GM12873 (cell line): ENCODE results near the gene PASD1.

Experiments
- TF ChIP-seq, protein P1 (sequence below): IDR thresholded peaks from 2 replicates; pipeline ENCODE4 v1.5.1; 2012; ENCODE audit warnings: low read depth, mild to moderate bottlenecking, moderate library complexity, low read length, control low read depth; ENCODE audit not compliant: insufficient read depth; ENCODE audit errors: missing control alignments

Gene PASD1

GRCh38 chrX:151711154-151711553 lies 147.7 kb downstream of the PASD1 start:
- TF ChIP-seq, protein P1, sequence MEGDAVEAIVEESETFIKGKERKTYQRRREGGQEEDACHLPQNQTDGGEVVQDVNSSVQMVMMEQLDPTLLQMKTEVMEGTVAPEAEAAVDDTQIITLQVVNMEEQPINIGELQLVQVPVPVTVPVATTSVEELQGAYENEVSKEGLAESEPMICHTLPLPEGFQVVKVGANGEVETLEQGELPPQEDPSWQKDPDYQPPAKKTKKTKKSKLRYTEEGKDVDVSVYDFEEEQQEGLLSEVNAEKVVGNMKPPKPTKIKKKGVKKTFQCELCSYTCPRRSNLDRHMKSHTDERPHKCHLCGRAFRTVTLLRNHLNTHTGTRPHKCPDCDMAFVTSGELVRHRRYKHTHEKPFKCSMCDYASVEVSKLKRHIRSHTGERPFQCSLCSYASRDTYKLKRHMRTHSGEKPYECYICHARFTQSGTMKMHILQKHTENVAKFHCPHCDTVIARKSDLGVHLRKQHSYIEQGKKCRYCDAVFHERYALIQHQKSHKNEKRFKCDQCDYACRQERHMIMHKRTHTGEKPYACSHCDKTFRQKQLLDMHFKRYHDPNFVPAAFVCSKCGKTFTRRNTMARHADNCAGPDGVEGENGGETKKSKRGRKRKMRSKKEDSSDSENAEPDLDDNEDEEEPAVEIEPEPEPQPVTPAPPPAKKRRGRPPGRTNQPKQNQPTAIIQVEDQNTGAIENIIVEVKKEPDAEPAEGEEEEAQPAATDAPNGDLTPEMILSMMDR, result no peak

- TF ChIP-seq, protein P1, result no peak
These were observed 148.3 kb downstream of the PASD1 start for GRCh38 chrX:151711787-151712186.

GRCh38 chrX:151712253-151712652 lies 148.8 kb downstream of the PASD1 start:
- TF ChIP-seq, protein P1, result no peak

- TF ChIP-seq, protein P1, result peak; percentile 82
These were observed 150.4 kb downstream of the PASD1 start for GRCh38 chrX:151713849-151714248.

DNA sequence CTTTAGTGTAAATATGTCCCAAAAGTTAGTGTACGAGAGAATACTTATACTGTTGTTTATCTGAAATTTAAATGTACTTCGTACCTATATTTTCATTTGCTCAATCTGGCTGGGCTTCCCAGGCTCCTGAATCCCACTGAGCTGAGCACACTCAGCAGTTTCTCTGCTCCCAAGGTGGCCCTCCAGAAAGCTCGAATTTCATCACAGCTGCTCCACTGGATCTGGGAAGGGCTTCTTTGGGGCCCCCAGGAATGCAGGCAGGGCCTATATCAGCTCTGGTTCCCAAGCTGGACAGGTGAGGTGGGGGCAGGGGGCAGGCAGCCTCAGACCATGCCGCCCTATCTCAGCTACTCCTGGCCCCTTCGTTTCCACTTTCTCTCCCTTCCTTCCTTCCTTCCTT lies 150.9 kb downstream of the PASD1 start:
- TF ChIP-seq, protein P1, result no peak

DNA sequence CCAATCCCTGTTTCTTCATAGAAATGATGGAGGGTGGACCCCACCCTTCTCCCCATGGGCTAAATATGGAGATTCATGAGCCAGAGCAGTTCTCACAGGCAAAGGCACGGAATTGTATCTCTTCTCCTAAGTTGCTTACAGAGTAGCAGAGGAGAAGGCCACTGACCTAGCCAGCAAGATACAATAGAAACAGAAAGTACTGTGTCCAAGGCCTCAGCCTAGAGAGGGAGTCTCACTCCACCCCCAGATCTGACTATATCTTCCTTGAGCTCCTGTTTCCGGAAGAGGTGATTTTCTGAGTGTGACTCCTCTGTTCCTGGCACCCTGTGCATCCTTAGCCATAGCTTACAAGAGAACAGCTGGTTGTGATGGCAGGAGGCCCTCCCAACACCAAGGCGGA lies 152.3 kb downstream of the PASD1 start, which contains the start of gene FATE1:
Gene FATE1 (plus strand): TSS at position 284 of the 400 bp plus-strand sequence. CDS start 85 bp downstream, at position 369.
- TF ChIP-seq, protein P1, result no peak

DNA sequence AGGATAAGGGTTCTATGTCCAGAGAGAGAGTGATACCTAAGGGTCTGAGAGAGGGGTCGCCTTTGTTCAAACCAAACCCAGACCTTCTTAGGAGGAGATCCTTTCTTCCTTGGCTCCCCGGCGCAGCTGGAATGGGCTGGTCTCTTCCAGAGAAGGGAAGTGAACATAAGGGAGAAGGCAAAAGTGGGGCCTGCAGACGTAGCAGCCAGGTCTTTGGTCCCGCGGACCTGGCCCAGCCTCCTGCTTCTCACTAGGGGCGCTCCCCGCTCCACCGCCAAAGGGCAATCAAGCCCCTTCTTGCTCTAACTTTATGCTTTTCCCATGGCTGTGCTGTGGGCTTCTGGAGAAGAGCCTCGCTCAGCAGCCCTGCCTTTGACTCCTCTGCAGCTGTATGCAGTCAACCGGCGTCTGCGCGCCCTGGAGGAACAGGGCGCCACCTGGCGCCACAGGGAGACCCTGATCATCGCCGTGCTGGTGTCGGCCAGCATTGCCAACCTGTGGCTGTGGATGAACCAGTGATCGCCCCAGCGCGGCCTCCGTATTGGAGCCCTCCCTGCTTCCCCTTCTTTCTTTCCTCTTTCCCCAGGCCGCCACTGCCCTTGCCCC lies 158.9 kb downstream of the PASD1 start:
- TF ChIP-seq, protein P1, result peak; percentile 48
